Left ventricle myocardium inferior (tissue), 1 donor: ENCODE measurements around the gene KLLN. TPM values are rescaled to one million over a fixed set of nuclear protein-coding genes. Genes with fewer than 3 reads are reported as not detected.
"Not testable (repeated sequence)": the region's sequence is repeated elsewhere in the genome, so short reads cannot be mapped to it uniquely, and the experiment has no call there.

Experiments used
- DNase-seq: peaks from one replicate; pipeline ENCODE4 v3.0.0-alpha.2; 2020
- H3K27ac ChIP-seq: fragments of 200-600 bp; replicated peaks from 2 replicates; pipeline ENCODE4 v1.8.0; 2021
- H3K27me3 ChIP-seq: fragments of 200-600 bp; 2 replicates; pipeline ENCODE4 v1.8.0; 2021; ENCODE audit warnings: low read depth
- H3K36me3 ChIP-seq: fragments of 200-600 bp; 2 replicates; pipeline ENCODE4 v1.8.0; 2021
- H3K4me1 ChIP-seq: fragments of 200-600 bp; 2 replicates; pipeline ENCODE4 v1.8.0; 2021
- H3K4me3 ChIP-seq: fragments of 200-600 bp; 2 replicates; pipeline ENCODE4 v1.8.0; 2021; ENCODE audit warnings: mild to moderate bottlenecking, moderate library complexity
- H3K9me3 ChIP-seq: fragments of 200-600 bp; replicated peaks from 2 replicates; pipeline ENCODE4 v1.8.0; 2021
- intact Hi-C: fragments of 100-400 bp; cut with micrococcal nuclease; formaldehyde crosslinking; loops from one replicate; pipeline ENCODE4 v1.11.0; 2022
- long read RNA-seq: library from polyadenylated mRNA; unstranded; transcript quantifications from one replicate; pipeline ENCODE4 v2.0.0, GENCODE V29; 2021
- total RNA-seq: library from RNA; stranded (reverse); fragmentation: NEBNext Ultra II Directional; extraction: Animal tissue kit (Norgen Biotek cat#: 25700); gene quantifications from one replicate; pipeline ENCODE4 v1.2.1, GENCODE V29; 2021
- TF ChIP-seq, protein P1 (sequence below): fragments of 200-600 bp; IDR thresholded peaks from 2 replicates; pipeline ENCODE4 v1.8.0; 2021; ENCODE audit warnings: antibody characterized with exemption, mild to moderate bottlenecking, borderline replicate concordance
- donor health status: DM: no; HTN: yes; CAD: no; lungs with severe emphysema.

The KLLN gene
- total RNA-seq = 0.19 TPM
- long read RNA-seq = 0 reads

DNA sequence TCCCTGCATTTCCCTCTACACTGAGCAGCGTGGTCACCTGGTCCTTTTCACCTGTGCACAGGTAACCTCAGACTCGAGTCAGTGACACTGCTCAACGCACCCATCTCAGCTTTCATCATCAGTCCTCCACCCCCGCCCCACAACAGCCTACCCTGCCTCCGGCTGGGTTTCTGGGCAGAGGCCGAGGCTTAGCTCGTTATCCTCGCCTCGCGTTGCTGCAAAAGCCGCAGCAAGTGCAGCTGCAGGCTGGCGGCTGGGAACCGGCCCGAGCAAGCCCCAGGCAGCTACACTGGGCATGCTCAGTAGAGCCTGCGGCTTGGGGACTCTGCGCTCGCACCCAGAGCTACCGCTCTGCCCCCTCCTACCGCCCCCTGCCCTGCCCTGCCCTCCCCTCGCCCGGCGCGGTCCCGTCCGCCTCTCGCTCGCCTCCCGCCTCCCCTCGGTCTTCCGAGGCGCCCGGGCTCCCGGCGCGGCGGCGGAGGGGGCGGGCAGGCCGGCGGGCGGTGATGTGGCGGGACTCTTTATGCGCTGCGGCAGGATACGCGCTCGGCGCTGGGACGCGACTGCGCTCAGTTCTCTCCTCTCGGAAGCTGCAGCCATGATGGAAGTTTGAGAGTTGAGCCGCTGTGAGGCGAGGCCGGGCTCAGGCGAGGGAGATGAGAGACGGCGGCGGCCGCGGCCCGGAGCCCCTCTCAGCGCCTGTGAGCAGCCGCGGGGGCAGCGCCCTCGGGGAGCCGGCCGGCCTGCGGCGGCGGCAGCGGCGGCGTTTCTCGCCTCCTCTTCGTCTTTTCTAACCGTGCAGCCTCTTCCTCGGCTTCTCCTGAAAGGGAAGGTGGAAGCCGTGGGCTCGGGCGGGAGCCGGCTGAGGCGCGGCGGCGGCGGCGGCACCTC, at the start of gene KLLN, which contains the start of gene PTEN:
Gene KLLN (minus strand): TSS at position 481 of the 891 bp plus-strand sequence. CDS start 1,046 bp downstream, outside the sequence.
Gene PTEN (plus strand): TSS at position 573 of the 891 bp plus-strand sequence. CDS start 845 bp downstream, outside the sequence.
- TF ChIP-seq, protein P1, sequence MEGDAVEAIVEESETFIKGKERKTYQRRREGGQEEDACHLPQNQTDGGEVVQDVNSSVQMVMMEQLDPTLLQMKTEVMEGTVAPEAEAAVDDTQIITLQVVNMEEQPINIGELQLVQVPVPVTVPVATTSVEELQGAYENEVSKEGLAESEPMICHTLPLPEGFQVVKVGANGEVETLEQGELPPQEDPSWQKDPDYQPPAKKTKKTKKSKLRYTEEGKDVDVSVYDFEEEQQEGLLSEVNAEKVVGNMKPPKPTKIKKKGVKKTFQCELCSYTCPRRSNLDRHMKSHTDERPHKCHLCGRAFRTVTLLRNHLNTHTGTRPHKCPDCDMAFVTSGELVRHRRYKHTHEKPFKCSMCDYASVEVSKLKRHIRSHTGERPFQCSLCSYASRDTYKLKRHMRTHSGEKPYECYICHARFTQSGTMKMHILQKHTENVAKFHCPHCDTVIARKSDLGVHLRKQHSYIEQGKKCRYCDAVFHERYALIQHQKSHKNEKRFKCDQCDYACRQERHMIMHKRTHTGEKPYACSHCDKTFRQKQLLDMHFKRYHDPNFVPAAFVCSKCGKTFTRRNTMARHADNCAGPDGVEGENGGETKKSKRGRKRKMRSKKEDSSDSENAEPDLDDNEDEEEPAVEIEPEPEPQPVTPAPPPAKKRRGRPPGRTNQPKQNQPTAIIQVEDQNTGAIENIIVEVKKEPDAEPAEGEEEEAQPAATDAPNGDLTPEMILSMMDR = no peak
- Histone ChIP-seq H3K9me3 (no peaks in the 10 kb centered on the region), H3K36me3 (no peaks in the 10 kb centered on the region), H3K27me3 (no peaks in the 10 kb centered on the region), H3K4me1 (peaks cover 72% of the 10 kb centered on the region), H3K4me3 (peak within 1 kb of the TSS; percentile 86), H3K27ac (peak within 1 kb of the TSS; percentile 100)
- peak; percentile 93 for DNase-seq
- intact Hi-C loops = loop anchor here (10.0 kb wide), 3 partner anchors 92 to 392 kb away; no protein-coding TSS in a partner anchor

DNA sequence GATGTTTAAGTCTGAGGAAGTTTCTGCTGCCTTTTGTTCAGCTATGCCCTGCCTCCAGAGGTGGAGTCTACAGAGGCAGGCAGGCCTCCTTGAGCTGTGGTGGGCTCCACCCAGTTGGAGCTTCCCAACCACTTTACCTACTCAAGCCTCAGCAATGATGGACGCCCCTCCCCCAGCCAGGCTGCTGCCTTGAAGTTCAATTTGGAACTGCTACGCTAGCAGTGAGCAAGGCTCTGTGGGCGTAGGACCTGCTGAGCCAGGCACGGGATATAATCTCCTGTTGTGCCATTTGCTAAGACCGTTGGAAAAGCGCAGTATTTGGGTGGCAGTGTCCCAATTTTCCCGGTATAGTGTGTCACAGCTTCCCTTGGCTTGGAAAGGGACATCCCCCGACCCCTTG, 40.1 kb upstream of the KLLN start:
- Histone ChIP-seq H3K36me3 (peaks cover 28% of the 10 kb centered on the region), H3K9me3 (peaks cover 35% of the 10 kb centered on the region), H3K4me1 (peaks cover 26% of the 10 kb centered on the region)
- H3K27ac ChIP-seq, H3K27me3 ChIP-seq, intact Hi-C loops, DNase-seq, H3K4me3 ChIP-seq: not testable (repeated sequence)

DNA sequence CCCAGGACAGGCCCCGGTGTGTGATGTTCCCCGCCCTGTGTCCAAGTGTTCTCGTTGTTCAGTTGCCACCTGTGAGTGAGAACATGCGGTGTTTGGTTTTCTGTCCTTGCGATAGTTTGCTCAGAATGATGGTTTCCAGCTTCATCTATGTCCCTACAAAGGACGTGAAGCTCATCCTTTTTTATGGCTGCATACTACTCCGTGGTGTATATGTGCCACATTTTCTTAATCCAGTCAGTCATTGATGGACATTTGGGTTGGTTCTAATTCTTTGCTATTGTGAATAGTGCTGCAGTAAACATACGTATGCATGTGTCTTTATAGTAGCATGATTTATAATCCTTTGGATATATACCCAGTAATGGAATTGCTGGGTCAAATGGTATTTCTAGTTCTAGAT, 34.6 kb upstream of the KLLN start:
- H3K27ac ChIP-seq, H3K27me3 ChIP-seq, intact Hi-C loops, DNase-seq, H3K4me3 ChIP-seq: not testable (repeated sequence)
- H3K9me3 ChIP-seq = peaks cover 33% of the 10 kb centered on the region
- peaks cover 36% of the 10 kb centered on the region for H3K4me1 ChIP-seq
- peaks cover 26% of the 10 kb centered on the region for H3K36me3 ChIP-seq

- no peak for DNase-seq
These were observed 32.9 kb upstream of the KLLN start for GRCh38 chr10:87896216-87896615.

DNA sequence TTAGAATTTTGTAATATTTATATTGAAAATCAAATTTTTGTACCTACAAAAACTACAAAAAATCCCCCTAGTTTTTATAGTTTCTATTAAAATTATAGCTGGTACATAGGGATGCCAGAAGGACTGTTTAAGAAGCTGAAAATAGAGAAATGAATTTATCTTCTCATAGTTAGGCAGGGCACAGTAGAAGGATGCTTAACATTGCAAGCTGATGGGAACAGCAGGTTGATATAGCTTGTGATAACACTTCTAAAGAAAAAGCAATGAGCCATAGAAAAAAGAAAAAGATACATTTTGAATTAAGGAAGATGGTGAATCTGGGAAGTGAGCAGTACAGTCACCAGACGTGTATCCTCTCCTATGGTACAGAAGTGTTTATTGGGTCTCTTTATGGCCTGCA, 32.1 kb upstream of the KLLN start:
- Histone ChIP-seq H3K4me1 (peaks cover 48% of the 10 kb centered on the region), H3K4me3 (no peak overlapping the region), H3K36me3 (peaks cover 17% of the 10 kb centered on the region), H3K27me3 (no peaks in the 10 kb centered on the region), H3K9me3 (peaks cover 17% of the 10 kb centered on the region), H3K27ac (peak overlapping the region; percentile 1)
- no peak for DNase-seq
- TF ChIP-seq, protein P1 = no peak
- intact Hi-C loops = no loop called here

More at GRCh38 chr10:87896216-87896615, 32.9 kb upstream of the KLLN start:
- Histone ChIP-seq H3K36me3 (peaks cover 17% of the 10 kb centered on the region), H3K4me3 (no peak overlapping the region), H3K27me3 (no peaks in the 10 kb centered on the region), H3K9me3 (peaks cover 17% of the 10 kb centered on the region), H3K4me1 (peaks cover 48% of the 10 kb centered on the region), H3K27ac (peak overlapping the region; percentile 1)
- intact Hi-C loops = no loop called here
- TF ChIP-seq, protein P1 = no peak

GRCh38 chr10:87887548-87888289, 24.4 kb upstream of the KLLN start:
- H3K4me3 ChIP-seq = no peak overlapping the region
- H3K27me3 ChIP-seq = no peaks in the 10 kb centered on the region
- no peak for DNase-seq
- H3K4me1 ChIP-seq = peaks cover 38% of the 10 kb centered on the region
- peaks cover 29% of the 10 kb centered on the region for H3K36me3 ChIP-seq
- intact Hi-C loops = no loop called here
- TF ChIP-seq, protein P1 = no peak
- peaks cover 9% of the 10 kb centered on the region for H3K9me3 ChIP-seq
- H3K27ac ChIP-seq = no peak overlapping the region
